K562 (cell line): ENCODE results near the gene SIRT4. TPM values are rescaled to one million over a fixed set of nuclear protein-coding genes. Genes with fewer than 3 reads are reported as not detected.

Experiments
- BRD9 ChIP-seq: fragments of 450-650 bp; IDR thresholded peaks from 2 replicates; pipeline ENCODE4 v1.6.1; 2018; ENCODE audit warnings: low read depth; ENCODE audit not compliant: partially characterized antibody
- CTCFL ChIP-seq: IDR thresholded peaks from 2 replicates; pipeline ENCODE4 v1.6.1; 2011; ENCODE audit warnings: borderline replicate concordance, low read depth, mild to moderate bottlenecking, moderate library complexity, low read length; ENCODE audit not compliant: insufficient read depth, poor library complexity, severe bottlenecking
- ERF ChIP-seq: fragments of 450-650 bp; formaldehyde crosslinking; IDR thresholded peaks from 2 replicates; pipeline ENCODE4 v1.4.0; 2020; ENCODE audit warnings: mild to moderate bottlenecking, mixed read lengths
- GATA2 ChIP-seq: sonication (generic); formaldehyde crosslinking; IDR thresholded peaks from 2 replicates; pipeline ENCODE4 v1.4.0; 2020; ENCODE audit warnings: mild to moderate bottlenecking, missing genetic modification reagents
- GTF2E2 ChIP-seq: fragments of 200-800 bp; sonication (Bioruptor generic); IDR thresholded peaks from 2 replicates; pipeline ENCODE4 v1.6.1; 2016; ENCODE audit warnings: missing genetic modification characterization, missing compliant biosample characterization
- NFIX ChIP-seq: fragments of 250-450 bp; sonication (Bioruptor Pico); IDR thresholded peaks from 2 replicates; pipeline ENCODE4 v1.4.0; 2020; ENCODE audit warnings: low read depth, mild to moderate bottlenecking, moderate library complexity
- PBX2 ChIP-seq, 2 experiments: IDR thresholded peaks in 1 of 2; conservative IDR thresholded peaks in 1 of 2; 2 replicates each; pipeline ENCODE4 v1.6.1; 2016; ENCODE audit warnings: low read depth in 2 of 2, mild to moderate bottlenecking in 1 of 2, missing compliant biosample characterization in 1 of 2, missing genetic modification characterization in 1 of 2, moderate library complexity in 1 of 2
- RCOR1 ChIP-seq, 2 experiments: IDR thresholded peaks; 2 replicates each; pipeline ENCODE4 v1.6.1; 2012; ENCODE audit warnings: low read depth in 2 of 2, low read length in 2 of 2, borderline replicate concordance in 1 of 2, improper control_type of control experiment in 1 of 2
- TAF7 ChIP-seq: fragments of 450-650 bp; IDR thresholded peaks from 2 replicates; pipeline ENCODE4 v1.6.1; 2016; ENCODE audit warnings: missing genetic modification characterization, missing compliant biosample characterization
- TBP ChIP-seq: optimal IDR thresholded peaks from 2 replicates; pipeline ENCODE3; 2011; ENCODE audit warnings: low read depth, low read length, improper control_type of control experiment
- ZEB2 ChIP-seq: fragments of 450-650 bp; IDR thresholded peaks from 2 replicates; pipeline ENCODE4 v1.6.1; 2016
- ZNF354B ChIP-seq: fragments of 250-450 bp; sonication (Bioruptor Pico); IDR thresholded peaks from 2 replicates; pipeline ENCODE4 v1.4.0; 2020
- ZNF41 ChIP-seq: fragments of 250-450 bp; sonication (Bioruptor Pico); conservative IDR thresholded peaks from 2 replicates; pipeline ENCODE4 v1.4.0; 2020; ENCODE audit warnings: mild to moderate bottlenecking
- ZNF431 ChIP-seq: sonication (generic); formaldehyde crosslinking; IDR thresholded peaks from 2 replicates; pipeline ENCODE4 v1.8.0; 2022; ENCODE audit warnings: mild to moderate bottlenecking, missing genetic modification reagents
- ZNF830 ChIP-seq: fragments of 250-450 bp; sonication (Bioruptor Pico); IDR thresholded peaks from 2 replicates; pipeline ENCODE4 v1.5.0; 2021; ENCODE audit warnings: mild to moderate bottlenecking
- polyA plus RNA-seq, 8 experiments: library from polyadenylated mRNA; depleted of rRNA in 4 of 8; stranded (reverse) in 5 of 8; unstranded in 3 of 8; fragments of >200 nt; fragmentation: Nextera tagmentation in 2 of 8; fragmentation: Illumina TruSeq in 1 of 8; extraction: Ambion mirVana in 2 of 8; extraction: Trizol in 1 of 8; gene quantifications; 2 replicates each; pipeline versions ENCODE4 v1.2.1 to v1.2.3, GENCODE V29; 2011 to 2014; ENCODE audit warnings: inconsistent platforms in 1 of 8, missing spikeins in 1 of 8
- total RNA-seq, 7 experiments: library from RNA; depleted of rRNA in 6 of 7; stranded (reverse); fragments of >200 nt in 6 of 7; fragmentation: Illumina TruSeq in 2 of 7; extraction: Trizol in 2 of 7; gene quantifications; 2 replicates each; pipeline versions ENCODE4 v1.2.1 to v1.2.3, GENCODE V29; 2011 to 2021; ENCODE audit warnings: low replicate concordance in 1 of 7
- TF ChIP-seq, protein P1 (sequence below): sonication (generic); formaldehyde crosslinking; IDR thresholded peaks from 2 replicates; pipeline ENCODE4 v1.8.0; 2022; ENCODE audit warnings: mild to moderate bottlenecking, missing genetic modification reagents
- TF ChIP-seq, protein P2 (sequence below): fragments of 250-450 bp; sonication (Bioruptor Pico); IDR thresholded peaks from 2 replicates; pipeline ENCODE4 v1.8.0; 2022; ENCODE audit warnings: inconsistent platforms
- TF ChIP-seq, protein P3 (sequence below): IDR thresholded peaks from 2 replicates; pipeline ENCODE4 v1.6.1; 2014; ENCODE audit warnings: antibody characterized with exemption

SIRT4 gene
- total and polyA plus RNA-seq, 9 of the 15 experiments (the other 6 are each of a cell fraction or from before 2014, with no cell fraction given), result 0.86 to 5.2 (median 2.4) TPM

DNA sequence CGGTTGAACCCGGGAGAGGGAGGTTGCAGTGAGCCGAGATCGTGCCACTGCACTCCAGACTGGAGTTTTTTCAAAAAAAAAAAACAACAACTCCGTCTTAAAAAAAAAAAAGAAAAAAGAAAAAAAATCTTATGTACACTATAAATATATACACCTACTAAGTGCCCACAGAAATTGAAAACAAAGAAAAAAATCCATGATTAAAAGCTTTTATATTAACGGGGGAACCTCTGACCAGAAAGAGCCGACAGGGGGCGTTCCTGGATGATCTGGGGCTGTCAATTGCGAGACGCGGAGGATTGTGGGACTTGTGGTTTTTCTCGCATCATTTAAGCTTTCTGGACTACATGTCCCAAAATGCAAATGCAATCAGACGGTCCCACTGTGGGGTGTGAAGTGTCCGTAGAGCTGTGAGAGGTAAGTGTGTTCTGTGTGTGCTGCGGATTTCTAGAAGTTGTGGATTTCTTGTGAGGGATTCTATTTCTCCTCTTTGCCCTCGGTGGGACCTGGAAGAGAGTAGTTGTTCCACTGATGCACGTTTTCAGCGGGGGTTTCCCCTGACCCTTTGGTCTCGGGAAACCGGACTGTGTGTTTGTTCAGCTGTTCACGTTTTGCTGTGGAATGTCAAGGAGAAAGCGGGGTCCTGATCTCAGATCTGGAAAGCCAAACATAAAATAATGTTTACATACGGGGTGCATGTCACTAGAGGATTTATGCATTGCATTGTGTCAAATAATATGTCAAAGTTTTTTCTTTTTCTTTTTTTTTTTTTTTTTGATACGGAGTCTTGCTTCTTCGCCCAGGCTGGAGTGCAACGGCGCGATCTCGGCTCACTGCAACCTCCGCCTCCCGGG is at the start of gene SIRT4 (continued):
- TF ChIP-seq CTCFL, result peak; percentile 98
- TF ChIP-seq TAF7 (tag), result 0 out of 2 replicates have a peak, but pooled peaks have one; percentile 18
- TF ChIP-seq, protein P1, sequence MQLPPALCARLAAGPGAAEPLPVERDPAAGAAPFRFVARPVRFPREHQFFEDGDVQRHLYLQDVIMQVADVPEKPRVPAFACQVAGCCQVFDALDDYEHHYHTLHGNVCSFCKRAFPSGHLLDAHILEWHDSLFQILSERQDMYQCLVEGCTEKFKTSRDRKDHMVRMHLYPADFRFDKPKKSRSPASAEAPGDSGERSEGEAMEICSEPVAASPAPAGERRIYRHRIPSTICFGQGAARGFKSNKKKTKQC (CRISPR knock-in tag), result no peak
- no peak for TF ChIP-seq GTF2E2 (tag)
- TF ChIP-seq ZNF41 (CRISPR knock-in tag), result no peak
- no peak for TF ChIP-seq ZNF431
- no peak for TF ChIP-seq NFIX (CRISPR knock-in tag)
- peak; percentile 20 for TF ChIP-seq BRD9
- TF ChIP-seq PBX2 (CRISPR knock-in tag; IDR thresholded peaks at IDR 0.05; ENCODE audit: low read depth), result 0 out of 2 replicates have a peak, but pooled peaks have one; percentile 51
- peak; percentile 95 for TF ChIP-seq PBX2 (tag; conservative IDR thresholded peaks at IDR 0.05; ENCODE audit: low read depth)
- 0 out of 4 replicates have a peak, but pooled peaks of 1 of the 2 experiments have one; percentile 52 for TF ChIP-seq RCOR1 (IDR thresholded peaks at IDR 0.05; ENCODE audit: borderline replicate concordance in 1 of 2, low read depth in 2 of 2, low read length in 2 of 2)
- no peak for TF ChIP-seq ZNF830 (CRISPR knock-in tag)
- TF ChIP-seq ZNF354B, result no peak
- no peak for TF ChIP-seq ZEB2
- TF ChIP-seq ERF (CRISPR knock-in tag), result no peak
- TF ChIP-seq GATA2, result no peak
- TF ChIP-seq, protein P2, sequence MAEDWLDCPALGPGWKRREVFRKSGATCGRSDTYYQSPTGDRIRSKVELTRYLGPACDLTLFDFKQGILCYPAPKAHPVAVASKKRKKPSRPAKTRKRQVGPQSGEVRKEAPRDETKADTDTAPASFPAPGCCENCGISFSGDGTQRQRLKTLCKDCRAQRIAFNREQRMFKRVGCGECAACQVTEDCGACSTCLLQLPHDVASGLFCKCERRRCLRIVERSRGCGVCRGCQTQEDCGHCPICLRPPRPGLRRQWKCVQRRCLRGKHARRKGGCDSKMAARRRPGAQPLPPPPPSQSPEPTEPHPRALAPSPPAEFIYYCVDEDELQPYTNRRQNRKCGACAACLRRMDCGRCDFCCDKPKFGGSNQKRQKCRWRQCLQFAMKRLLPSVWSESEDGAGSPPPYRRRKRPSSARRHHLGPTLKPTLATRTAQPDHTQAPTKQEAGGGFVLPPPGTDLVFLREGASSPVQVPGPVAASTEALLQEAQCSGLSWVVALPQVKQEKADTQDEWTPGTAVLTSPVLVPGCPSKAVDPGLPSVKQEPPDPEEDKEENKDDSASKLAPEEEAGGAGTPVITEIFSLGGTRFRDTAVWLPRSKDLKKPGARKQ (CRISPR knock-in tag), result no peak
- TF ChIP-seq TBP, result peak; percentile 80
- TF ChIP-seq, protein P3, sequence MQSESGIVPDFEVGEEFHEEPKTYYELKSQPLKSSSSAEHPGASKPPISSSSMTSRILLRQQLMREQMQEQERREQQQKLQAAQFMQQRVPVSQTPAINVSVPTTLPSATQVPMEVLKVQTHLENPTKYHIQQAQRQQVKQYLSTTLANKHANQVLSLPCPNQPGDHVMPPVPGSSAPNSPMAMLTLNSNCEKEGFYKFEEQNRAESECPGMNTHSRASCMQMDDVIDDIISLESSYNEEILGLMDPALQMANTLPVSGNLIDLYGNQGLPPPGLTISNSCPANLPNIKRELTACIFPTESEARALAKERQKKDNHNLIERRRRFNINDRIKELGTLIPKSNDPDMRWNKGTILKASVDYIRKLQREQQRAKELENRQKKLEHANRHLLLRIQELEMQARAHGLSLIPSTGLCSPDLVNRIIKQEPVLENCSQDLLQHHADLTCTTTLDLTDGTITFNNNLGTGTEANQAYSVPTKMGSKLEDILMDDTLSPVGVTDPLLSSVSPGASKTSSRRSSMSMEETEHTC, result no peak
